ACC112 (cell line): Measurements from ENCODE around the gene IQGAP3.
"Not testable (repeated sequence)": the region's sequence is repeated elsewhere in the genome, so short reads cannot be mapped to it uniquely, and the experiment has no call there.

Experiments
- H2AFZ ChIP-seq: fragments of 200-600 bp; sonication (generic); one replicate; pipeline ENCODE4 v1.6.0; 2017; ENCODE audit warnings: antibody characterized with exemption, low read length; ENCODE audit not compliant: unreplicated experiment
- H3K27ac ChIP-seq: fragments of 200-600 bp; sonication (generic); 2 replicates; pipeline ENCODE4 v1.5.1; 2014; ENCODE audit warnings: low read depth, mild to moderate bottlenecking, antibody characterized with exemption, low read length, moderate library complexity
- H3K27me3 ChIP-seq: fragments of 200-600 bp; sonication (generic); 2 replicates; pipeline ENCODE4 v1.6.1; 2014; ENCODE audit warnings: mild to moderate bottlenecking, antibody characterized with exemption, low read length, moderate library complexity, mixed read lengths; ENCODE audit not compliant: insufficient read depth
- H3K36me3 ChIP-seq: fragments of 200-600 bp; sonication (generic); 2 replicates; pipeline ENCODE4 v1.6.1; 2016; ENCODE audit warnings: mild to moderate bottlenecking, antibody characterized with exemption, low read length, moderate library complexity, mixed read lengths; ENCODE audit not compliant: insufficient read depth
- H3K4me1 ChIP-seq: fragments of 200-600 bp; sonication (generic); one replicate; pipeline ENCODE4 v1.6.1; 2016; ENCODE audit warnings: low read length, mixed read lengths; ENCODE audit not compliant: insufficient read depth, unreplicated experiment, control insufficient read depth
- H3K4me3 ChIP-seq: fragments of 200-600 bp; sonication (generic); 2 replicates; pipeline ENCODE4 v1.5.1; 2014; ENCODE audit warnings: mild to moderate bottlenecking, low read depth, low read length
- H3K79me2 ChIP-seq: fragments of 200-600 bp; sonication (generic); one replicate; pipeline ENCODE4 v1.6.0; 2016; ENCODE audit warnings: low read length; ENCODE audit not compliant: control insufficient read depth, unreplicated experiment, insufficient read depth

IQGAP3 gene

GRCh38 chr1:156566436-156566835 lies 5.9 kb downstream of the IQGAP3 start:
- Histone ChIP-seq H3K4me3 (no peak overlapping the region), H3K27ac (no peak overlapping the region), H3K79me2 (peaks cover 17% of the 10 kb centered on the region), H3K27me3 (no peaks in the 10 kb centered on the region), H2AFZ (no peak overlapping the region), H3K36me3 (peaks cover 24% of the 10 kb centered on the region), H3K4me1 (peaks cover 5% of the 10 kb centered on the region)

GRCh38 chr1:156565519-156565918 lies 6.8 kb downstream of the IQGAP3 start:
- no peaks in the 10 kb centered on the region for H3K4me1 ChIP-seq
- peaks cover 24% of the 10 kb centered on the region for H3K36me3 ChIP-seq
- no peaks in the 10 kb centered on the region for H3K27me3 ChIP-seq
- no peak overlapping the region for H2AFZ ChIP-seq
- H3K79me2 ChIP-seq, result peaks cover 9% of the 10 kb centered on the region
- H3K27ac ChIP-seq, result no peak overlapping the region
- H3K4me3 ChIP-seq, result no peak overlapping the region

GRCh38 chr1:156560585-156561163 lies 11.7 kb downstream of the IQGAP3 start:
- peaks cover 14% of the 10 kb centered on the region for H3K36me3 ChIP-seq
- H3K4me3 ChIP-seq, result no peak overlapping the region
- H3K79me2 ChIP-seq, result no peaks in the 10 kb centered on the region
- no peaks in the 10 kb centered on the region for H3K4me1 ChIP-seq
- no peaks in the 10 kb centered on the region for H3K27me3 ChIP-seq
- H2AFZ ChIP-seq, result no peak overlapping the region
- no peak overlapping the region for H3K27ac ChIP-seq

DNA sequence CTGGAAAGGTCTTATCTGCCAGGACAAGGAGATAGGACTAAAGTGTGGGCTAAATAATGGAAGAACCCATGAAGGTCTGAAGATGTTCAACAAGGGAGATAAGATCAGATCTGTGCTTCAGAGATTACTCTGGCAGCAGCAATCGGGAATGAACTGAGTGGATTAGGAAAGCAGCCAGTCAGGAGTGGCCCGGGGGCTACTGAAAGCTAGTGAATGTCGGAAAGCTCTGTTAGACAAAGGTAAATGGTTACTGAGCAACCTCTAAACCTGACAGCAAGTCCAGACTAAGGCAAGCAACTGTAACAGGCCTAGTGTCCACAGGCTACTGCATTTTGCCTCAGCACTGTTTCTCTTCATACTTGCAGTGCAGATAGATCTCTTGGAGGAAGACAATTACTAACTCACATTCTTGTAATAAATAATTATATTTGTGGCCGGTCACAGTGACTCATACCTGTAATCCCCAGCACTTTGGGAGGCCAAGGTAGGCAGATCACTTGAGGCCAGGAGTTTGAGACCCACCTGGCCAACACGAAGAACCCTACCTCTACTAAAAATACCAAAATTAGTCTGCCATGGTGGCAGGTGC lies 12.5 kb downstream of the IQGAP3 start:
- no peaks in the 10 kb centered on the region for H3K27me3 ChIP-seq
- H3K79me2 ChIP-seq, result no peaks in the 10 kb centered on the region
- no peak overlapping the region for H3K27ac ChIP-seq
- H3K36me3 ChIP-seq, result peaks cover 16% of the 10 kb centered on the region; the same call in 1 of the 2 replicates
- H2AFZ ChIP-seq, result no peak overlapping the region
- no peaks in the 10 kb centered on the region for H3K4me1 ChIP-seq
- H3K4me3 ChIP-seq, result no peak overlapping the region

- Histone ChIP-seq H3K79me2 (no peaks in the 10 kb centered on the region), H3K4me1 (no peaks in the 10 kb centered on the region), H3K36me3 (peaks cover 16% of the 10 kb centered on the region; the same call in 1 of the 2 replicates), H3K27me3 (no peaks in the 10 kb centered on the region), H2AFZ (no peak overlapping the region), H3K27ac (no peak overlapping the region), H3K4me3 (no peak overlapping the region)
Measured at GRCh38 chr1:156559086-156559796, 13.1 kb downstream of the IQGAP3 start.

- H3K79me2 ChIP-seq, result no peaks in the 10 kb centered on the region
- H3K4me1 ChIP-seq, result peaks cover 17% of the 10 kb centered on the region
- 0 out of 2 replicates have a peak, but pooled peaks cover 6% of the 10 kb centered on the region for H3K36me3 ChIP-seq
- H3K27ac ChIP-seq, result no peak overlapping the region
- no peaks in the 10 kb centered on the region for H3K27me3 ChIP-seq
- no peak overlapping the region for H3K4me3 ChIP-seq
- H2AFZ ChIP-seq, result no peak overlapping the region
Measured at GRCh38 chr1:156556354-156556753, 16.0 kb downstream of the IQGAP3 start.

- Histone ChIP-seq H3K36me3 (0 out of 2 replicates have a peak, but pooled peaks cover 6% of the 10 kb centered on the region), H3K4me1 (peaks cover 17% of the 10 kb centered on the region), H3K27ac (no peak overlapping the region), H3K27me3 (no peaks in the 10 kb centered on the region), H3K4me3 (no peak overlapping the region), H2AFZ (no peak overlapping the region), H3K79me2 (no peaks in the 10 kb centered on the region)
Measured at GRCh38 chr1:156555715-156556114, 16.6 kb downstream of the IQGAP3 start.

GRCh38 chr1:156554971-156555370 lies 17.4 kb downstream of the IQGAP3 start:
- Histone ChIP-seq H3K27ac (no peak overlapping the region), H2AFZ (no peak overlapping the region), H3K79me2 (no peaks in the 10 kb centered on the region), H3K27me3 (no peaks in the 10 kb centered on the region), H3K36me3 (0 out of 2 replicates have a peak, but pooled peaks cover 6% of the 10 kb centered on the region), H3K4me3 (no peak overlapping the region), H3K4me1 (peaks cover 17% of the 10 kb centered on the region)

- H3K27ac ChIP-seq, result no peak overlapping the region
- H3K36me3 ChIP-seq, result 0 out of 2 replicates have a peak, but pooled peaks cover 3% of the 10 kb centered on the region
- no peak overlapping the region for H2AFZ ChIP-seq
- H3K4me3 ChIP-seq, result no peak overlapping the region
- no peaks in the 10 kb centered on the region for H3K27me3 ChIP-seq
- H3K4me1 ChIP-seq, result peaks cover 17% of the 10 kb centered on the region
- no peaks in the 10 kb centered on the region for H3K79me2 ChIP-seq
Measured at GRCh38 chr1:156553860-156554485, 18.4 kb downstream of the IQGAP3 start.

GRCh38 chr1:156552937-156553336 lies 19.4 kb downstream of the IQGAP3 start:
- H3K79me2 ChIP-seq, H3K4me3 ChIP-seq, H2AFZ ChIP-seq, H3K27me3 ChIP-seq, H3K36me3 ChIP-seq, H3K27ac ChIP-seq: not testable (repeated sequence)
- peaks cover 17% of the 10 kb centered on the region for H3K4me1 ChIP-seq
